ENCODE measurements around the gene BCL2L13. TPM values are rescaled to one million over a fixed set of nuclear protein-coding genes. Genes with fewer than 3 reads are reported as not detected.

BCL2L13 gene, protein sequence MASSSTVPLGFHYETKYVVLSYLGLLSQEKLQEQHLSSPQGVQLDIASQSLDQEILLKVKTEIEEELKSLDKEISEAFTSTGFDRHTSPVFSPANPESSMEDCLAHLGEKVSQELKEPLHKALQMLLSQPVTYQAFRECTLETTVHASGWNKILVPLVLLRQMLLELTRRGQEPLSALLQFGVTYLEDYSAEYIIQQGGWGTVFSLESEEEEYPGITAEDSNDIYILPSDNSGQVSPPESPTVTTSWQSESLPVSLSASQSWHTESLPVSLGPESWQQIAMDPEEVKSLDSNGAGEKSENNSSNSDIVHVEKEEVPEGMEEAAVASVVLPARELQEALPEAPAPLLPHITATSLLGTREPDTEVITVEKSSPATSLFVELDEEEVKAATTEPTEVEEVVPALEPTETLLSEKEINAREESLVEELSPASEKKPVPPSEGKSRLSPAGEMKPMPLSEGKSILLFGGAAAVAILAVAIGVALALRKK
- 47.5 TPM for polyA plus RNA-seq (ENCODE audit: insufficient read length)
- long read RNA-seq, donor 1, full-length matches to known transcripts, result 8 of 33 reads
- long read RNA-seq, donor 1, partial matches to known transcripts, result 25 of 33 reads
- long read RNA-seq, donor 1, other reads (novel, unspliced or antisense), result 0 of 33 reads
- long read RNA-seq, donor 2, full-length matches to known transcripts, result 6 of 6 reads
- long read RNA-seq, donor 2, partial matches to known transcripts, result 0 of 6 reads
- long read RNA-seq, donor 2, other reads (novel, unspliced or antisense), result 0 of 6 reads
- long read RNA-seq, donor 3, full-length matches to known transcripts, result 9 of 14 reads
- long read RNA-seq, donor 3, partial matches to known transcripts, result 5 of 14 reads
- long read RNA-seq, donor 3, other reads (novel, unspliced or antisense), result 0 of 14 reads
- long read RNA-seq, donor 4, partial matches to known transcripts, result 0 of 1 reads
- long read RNA-seq, donor 4, other reads (novel, unspliced or antisense), result 0 of 1 reads
- long read RNA-seq, donor 5, full-length matches to known transcripts, result 9 of 9 reads
- long read RNA-seq, donor 5, partial matches to known transcripts, result 0 of 9 reads
- long read RNA-seq, donor 5, other reads (novel, unspliced or antisense), result 0 of 9 reads
- long read RNA-seq, donor 6, full-length matches to known transcripts, result 6 of 31 reads
- long read RNA-seq, donor 6, partial matches to known transcripts, result 25 of 31 reads
- long read RNA-seq, donor 6, other reads (novel, unspliced or antisense), result 0 of 31 reads
- long read RNA-seq, donor 7, full-length matches to known transcripts, result 10 of 10 reads
- long read RNA-seq, donor 7, partial matches to known transcripts, result 0 of 10 reads
- long read RNA-seq, donor 7, other reads (novel, unspliced or antisense), result 0 of 10 reads
- long read RNA-seq, donor 8, full-length matches to known transcripts, result 4 of 9 reads
- long read RNA-seq, donor 8, partial matches to known transcripts, result 5 of 9 reads
- long read RNA-seq, donor 8, other reads (novel, unspliced or antisense), result 0 of 9 reads

DNA sequence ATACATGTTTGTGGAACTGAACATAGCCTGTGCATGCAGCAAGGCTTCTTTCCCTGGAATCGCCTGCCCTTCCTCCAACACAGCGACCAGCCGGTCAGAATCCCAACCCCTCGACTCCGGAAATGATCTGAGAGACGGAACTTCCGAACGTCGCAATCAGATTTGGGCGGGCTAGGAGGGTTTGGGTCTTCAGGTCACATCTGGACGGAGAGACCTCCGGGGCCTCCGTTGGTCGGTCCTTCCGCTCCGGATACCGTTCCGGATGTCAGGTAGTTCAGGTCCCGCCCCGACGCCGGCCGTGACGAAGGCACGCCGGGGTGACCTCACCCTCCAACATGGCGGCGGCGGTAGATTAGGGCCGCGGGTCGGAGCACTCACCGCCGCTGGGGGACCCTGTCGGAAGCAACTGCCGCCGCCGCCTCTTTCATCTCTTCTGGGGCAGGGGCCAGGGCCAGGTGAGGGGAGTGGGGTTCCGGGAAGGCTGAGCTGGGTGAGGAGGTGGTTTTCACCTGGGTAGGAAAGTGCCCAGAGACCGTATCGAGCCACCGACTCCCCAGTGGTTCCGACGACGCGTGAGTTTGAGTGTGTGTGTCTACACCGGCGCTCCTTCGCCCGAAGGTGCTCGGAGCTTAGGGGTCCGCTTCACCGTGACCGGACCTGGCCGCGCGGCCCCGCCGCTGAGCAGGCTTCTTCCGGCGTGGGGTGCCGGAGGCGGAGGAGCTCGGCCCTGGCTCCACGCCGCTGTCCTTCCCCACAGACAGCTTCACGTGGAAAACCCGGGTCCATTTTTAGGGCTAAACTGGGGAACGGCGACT lies at the start of gene BCL2L13:
BCL2L13 (plus strand) TSS at position 326 of the 815 bp plus-strand sequence. CDS start 16,955 bp downstream, outside the sequence.
- DNase-seq, result peak; percentile 91

DNA sequence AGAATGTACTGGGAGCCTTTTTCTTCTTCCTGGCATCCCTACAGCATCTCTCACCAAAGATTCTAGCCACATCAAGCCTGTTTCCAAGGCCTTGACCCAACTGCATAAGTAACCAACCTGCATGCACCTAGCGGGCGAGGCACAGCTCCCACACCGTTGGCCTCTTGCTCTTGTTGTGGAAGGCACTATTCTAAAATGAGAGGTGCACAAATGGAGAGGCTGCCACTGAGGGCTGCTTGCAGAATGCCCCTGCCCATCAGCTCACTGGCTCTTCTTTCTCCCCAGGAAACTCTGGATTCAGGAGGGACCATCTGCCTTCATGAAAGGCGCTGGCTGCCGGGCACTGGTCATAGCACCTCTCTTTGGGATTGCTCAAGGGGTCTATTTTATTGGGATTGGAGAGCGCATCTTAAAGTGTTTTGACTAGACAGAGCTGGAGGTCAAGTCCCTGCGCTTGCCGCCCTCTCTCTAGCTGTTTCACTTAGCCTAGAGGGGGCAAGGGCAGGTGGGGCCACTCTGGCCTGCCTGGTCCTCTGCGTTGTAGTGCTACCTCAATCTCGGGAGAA lies 48.7 kb upstream of the BCL2L13 start:
- no peak for DNase-seq

DNA sequence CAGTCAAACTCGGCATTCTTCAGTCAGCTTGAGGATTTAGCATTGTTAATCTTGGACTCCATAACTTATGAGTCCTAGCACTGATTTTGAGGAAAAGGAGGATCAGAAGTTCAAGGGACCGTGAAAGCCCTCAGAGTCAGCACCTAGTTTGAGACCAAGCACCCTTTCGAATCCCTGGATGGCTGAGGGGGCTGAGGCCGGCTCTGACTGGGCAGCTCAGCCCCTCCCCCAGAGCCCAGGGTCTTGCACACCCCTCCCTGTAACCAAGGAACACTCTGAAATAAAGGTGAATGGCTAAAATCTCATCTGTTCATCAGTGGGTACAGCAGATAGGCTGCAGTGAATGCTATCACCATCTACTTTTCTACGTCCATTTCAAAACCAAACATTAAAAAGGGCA lies 48.0 kb upstream of the BCL2L13 start:
- DNase-seq, result no peak

DNA sequence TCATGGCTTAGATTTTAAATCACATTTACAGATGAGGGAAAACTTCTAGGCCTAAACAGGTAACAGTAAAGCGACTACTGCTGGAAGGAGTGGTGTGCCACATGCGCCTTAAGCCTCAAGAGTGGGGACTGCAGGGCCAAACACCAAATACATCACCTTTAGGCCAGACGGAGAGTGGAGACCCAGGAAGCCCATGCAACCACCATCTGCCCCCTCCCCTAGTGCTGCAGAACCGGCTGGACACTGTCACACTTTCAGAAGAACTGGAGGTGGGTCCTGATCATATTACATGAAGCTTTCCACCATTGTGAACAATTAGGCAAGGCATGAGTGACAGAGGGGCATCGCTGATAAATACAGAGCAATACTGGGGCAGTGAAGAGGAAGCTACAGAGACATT lies 46.4 kb upstream of the BCL2L13 start:
- no peak for DNase-seq

DNA sequence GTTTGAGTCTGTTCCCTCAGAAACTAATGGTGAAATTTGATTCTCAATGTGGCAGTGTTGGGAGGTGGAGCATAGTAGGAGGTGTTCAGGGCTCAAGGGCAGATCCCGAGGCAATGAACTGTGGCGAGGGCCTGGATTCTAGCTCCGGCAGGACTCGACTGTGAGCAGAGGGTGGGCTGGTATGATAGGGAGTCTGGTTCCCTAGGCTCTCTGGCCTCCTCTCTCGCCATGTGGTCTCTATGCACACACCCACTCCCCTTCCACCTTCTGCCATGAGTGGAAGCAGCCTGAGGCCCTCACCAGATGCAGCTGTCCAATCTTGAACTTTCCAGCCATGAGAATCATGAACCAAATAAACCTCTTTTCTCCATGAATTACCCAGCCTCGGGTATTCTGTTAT lies 42.3 kb upstream of the BCL2L13 start:
- no peak for DNase-seq

DNA sequence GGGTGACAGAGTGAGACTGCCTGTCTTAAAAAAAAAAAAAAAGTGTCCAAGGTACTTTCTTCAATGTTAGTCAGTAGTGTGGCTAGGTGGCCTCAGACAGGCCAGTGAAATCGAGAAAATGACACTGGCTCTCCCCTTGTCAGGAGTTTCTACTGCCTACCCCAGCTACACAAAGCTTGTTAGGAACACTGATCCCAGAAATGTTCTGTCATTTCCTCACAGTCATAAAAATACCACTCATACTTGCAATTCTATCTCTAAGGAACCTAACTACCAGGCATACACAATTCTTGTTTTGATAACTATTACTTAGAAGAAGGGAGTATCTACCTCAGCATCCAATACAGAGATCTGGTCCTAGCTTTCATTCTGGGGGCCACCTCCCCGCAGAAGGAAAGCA lies 41.3 kb upstream of the BCL2L13 start:
- no peak for DNase-seq

DNA sequence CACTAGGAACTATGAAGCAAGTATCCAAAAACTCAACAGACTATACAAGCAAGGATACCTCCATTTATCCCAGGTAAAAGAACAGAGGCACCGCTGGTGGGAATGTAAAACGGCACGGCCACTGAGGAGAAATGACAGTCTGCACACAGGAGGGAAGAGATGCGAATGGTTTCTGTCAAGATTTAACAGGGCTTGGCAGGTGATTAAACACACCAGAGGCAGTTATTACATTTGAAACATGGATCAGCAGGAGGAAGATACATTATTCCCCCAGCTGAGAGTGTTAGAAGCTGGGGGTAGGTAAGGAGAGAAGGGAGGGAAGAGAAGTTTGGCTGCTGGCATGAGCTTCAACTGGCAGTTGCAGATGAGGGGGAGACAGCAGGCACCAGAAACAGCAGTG lies 40.2 kb upstream of the BCL2L13 start:
- DNase-seq, result no peak

DNA sequence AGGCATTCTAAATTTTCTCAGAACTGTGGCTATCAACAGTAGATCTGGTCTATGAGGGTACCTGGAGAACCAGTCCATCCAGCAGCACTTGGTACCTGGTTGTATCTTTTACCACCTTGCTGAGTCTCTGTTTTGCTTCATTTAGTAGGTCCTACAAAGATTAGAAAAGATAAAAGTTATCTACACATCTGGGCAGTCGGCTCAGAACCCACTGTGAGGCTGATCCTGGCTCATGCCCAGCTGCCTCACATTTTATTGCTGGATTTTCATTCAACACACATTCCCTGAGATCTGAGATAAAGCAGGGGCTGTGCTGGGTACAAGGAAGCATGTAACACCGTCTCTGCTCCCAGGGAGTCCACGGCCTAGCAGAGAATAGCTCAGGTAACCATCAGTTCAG lies 37.5 kb upstream of the BCL2L13 start:
- DNase-seq, result no peak

DNA sequence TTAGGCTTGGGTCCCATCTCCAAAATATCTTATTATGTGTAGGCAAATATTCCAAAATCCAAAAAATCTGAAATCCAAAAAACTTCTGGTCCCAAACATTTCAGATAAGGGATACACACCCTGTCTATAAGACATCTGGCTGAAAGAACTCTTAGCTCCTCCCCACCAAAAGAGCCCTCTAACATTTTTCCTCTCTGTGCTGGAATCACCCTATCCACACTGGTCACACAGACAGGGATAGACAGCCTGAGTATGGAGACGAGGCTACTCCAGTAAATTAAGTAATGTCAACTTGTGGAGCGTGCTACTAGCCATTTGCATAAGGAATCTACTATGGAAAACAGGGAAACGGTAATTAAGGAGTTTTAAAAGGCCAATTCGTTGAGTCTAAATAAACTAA lies 34.9 kb upstream of the BCL2L13 start:
- no peak for DNase-seq

DNA sequence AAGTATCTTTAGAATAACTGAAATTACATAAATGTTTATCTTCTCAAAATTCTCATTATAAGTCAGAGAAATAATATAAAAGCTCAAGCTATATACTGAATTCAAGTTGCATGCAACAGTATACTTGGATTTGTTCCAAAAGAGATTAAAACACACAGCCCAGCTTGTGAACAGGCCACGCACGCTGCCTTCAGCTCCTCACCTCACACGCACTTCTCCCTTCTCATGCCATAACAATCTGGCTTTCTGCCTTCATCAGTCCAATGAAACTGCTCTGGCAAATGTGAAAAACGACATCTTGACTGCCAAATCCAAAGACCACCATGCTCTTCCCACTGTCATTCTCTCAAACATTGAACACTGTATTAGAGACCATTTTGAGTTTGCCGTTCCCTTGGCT lies 32.1 kb upstream of the BCL2L13 start:
- no peak for DNase-seq

DNA sequence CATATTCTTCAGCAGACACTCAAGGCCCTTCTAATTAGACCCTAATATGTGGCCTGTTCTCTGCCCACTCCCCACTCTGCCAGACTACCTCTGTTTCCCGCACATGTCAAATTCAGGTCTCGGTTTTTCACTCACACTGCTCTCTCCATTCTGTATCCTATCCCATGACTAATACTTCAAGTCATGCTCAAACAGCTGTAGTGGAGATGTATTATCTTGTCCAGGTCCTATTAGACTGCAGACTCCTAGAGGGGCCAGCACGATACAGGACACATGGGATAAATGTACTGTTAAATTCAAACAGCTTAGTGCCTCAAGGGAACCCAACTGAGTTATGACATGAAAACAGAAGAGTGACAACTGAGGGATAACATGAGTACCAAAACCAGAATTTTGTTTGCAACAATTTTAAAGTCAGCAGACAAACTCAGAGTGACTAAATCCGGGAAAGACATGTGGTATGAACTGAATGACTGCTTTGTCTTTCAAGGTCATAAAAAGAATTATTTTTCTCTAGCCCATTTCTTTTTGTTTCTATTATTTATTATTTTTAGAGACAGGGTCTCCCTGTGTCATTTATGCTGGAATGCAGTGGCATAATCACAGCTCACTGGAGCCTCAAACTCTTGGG lies 30.6 kb upstream of the BCL2L13 start:
- DNase-seq, result no peak

DNA sequence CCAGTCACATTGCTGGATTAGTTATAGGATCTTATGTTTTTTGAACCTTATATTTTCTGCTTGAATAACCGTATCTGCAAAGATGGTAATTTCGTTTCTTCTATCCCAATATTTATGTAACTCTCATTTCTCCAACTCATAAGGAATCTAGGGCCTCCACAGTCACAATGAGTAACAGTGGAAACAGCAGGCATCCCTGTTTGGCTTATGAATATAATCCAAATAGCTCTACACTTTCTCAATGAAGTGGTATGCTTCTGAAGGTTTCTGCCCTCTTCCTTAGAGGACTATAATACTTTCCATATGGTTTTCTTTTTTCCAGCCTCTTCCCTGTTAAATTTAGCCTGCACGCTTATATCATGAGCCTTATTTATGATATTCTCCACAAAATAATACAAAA lies 26.5 kb upstream of the BCL2L13 start:
- DNase-seq, result no peak

DNA sequence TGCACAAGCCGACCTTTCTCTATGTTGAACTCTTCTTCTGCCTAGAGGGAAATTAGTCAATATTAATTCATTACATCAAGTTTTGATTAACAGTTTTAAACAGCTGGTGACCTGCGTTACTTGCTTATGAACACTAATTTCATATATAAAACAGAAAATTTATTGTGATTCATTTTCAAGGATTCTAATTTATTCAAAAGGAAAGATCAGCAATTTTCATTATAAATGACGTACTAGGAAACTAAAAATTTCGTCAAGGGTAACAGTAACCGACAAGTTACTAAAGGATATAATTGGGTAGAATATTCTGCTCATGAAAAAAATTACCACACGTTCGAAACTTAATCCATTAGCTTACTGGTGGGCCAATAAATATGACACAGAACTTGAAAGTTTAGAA lies 25.3 kb upstream of the BCL2L13 start:
- DNase-seq, result no peak

DNA sequence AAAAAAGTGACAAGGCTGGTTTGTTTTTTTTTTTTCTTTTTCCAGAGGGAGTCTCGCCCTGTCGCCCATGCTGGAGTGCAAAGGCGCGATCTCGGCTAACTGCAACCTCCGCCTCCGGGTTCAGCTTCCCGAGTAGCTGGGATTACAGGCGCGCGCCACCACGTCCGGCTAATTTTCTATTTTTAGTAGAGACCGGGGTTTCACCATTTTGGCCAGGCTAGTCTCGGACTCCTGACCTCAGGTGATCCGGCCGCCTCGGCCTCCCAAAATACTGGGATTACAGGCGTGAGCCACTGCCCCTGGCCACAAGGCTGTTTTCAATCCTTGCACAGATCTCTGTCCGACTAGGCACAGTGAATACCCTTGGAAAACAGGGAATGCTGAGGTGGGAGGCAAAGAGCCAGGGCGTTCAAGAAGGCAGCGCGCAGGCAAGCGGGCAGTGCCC lies 10.6 kb upstream of the BCL2L13 start:
- DNase-seq, result no peak

DNA sequence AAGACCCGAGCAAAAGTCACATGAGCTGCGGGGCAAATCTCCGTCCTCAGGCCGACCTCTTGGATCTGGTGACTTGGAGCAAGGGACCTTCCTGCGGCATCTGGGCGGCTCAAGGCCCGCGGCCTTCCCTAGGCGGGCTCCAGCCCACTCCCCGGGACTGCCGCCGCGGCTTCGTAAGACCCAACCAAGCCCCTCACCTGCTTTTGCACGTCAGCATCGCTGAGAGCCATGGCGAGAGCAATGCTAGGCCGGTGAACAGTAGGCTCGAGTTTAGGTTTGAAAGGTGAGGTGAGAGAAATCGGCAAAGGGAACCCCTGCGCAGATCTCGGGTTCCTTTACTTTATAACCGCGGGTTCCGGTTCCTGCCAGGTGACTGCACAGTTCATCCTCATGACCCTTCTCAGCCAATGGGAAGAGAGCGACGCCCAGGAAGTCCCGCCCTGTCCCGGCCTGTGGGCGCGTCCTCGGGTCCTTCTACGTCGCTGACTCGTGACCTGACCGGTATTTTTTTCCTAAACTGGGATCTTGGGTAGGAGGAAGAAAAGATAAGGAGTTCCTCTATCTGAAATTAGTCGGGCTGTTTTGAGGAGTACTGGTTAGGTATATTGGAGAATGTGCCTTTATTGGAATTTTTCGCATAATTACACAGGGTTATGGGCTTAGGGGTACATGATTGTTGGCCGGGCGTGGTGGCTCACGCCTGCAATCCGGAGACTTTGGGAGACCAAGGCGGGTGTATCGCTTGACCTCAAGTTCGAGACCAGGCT lies 10.0 kb upstream of the BCL2L13 start, which contains the start of gene ATP6V1E1:
ATP6V1E1 (minus strand) TSS at position 344 of the 767 bp plus-strand sequence; CDS start at position 230, 114 bp downstream.
- peak; percentile 97 for DNase-seq

DNA sequence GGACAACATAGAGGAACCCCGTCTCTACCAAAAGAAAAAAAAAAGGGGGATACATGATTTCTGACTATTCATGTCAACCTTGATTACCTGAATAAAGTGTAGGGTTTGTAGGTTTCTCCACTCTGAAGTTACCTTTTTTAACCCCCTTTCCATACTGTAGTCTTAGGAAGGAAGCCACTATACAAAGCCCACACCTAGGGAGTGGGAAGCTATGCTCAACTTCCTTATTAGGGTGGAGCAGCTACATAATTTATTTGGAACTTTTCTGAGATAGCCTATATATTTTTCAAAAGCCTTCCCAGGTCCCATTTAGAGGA lies 9.4 kb upstream of the BCL2L13 start:
- no peak for DNase-seq

DNA sequence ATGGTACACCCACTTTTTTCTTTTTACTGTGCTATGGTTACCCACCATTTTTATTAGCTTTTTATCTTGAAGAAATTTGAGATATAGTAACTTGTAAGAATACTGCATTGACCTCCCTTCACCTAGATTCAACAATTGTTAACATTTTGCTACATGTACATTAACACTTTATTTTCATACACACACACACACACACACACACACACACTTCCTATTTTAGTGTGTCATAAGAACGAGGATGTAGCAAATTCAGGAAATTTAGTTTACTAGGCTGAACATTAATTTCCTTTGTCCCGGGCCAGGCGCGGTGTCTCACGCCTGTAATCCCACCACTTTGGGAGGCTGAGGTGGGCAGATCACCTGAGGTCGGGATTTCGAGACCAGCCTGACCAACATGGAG lies 8.9 kb upstream of the BCL2L13 start:
- no peak for DNase-seq

DNA sequence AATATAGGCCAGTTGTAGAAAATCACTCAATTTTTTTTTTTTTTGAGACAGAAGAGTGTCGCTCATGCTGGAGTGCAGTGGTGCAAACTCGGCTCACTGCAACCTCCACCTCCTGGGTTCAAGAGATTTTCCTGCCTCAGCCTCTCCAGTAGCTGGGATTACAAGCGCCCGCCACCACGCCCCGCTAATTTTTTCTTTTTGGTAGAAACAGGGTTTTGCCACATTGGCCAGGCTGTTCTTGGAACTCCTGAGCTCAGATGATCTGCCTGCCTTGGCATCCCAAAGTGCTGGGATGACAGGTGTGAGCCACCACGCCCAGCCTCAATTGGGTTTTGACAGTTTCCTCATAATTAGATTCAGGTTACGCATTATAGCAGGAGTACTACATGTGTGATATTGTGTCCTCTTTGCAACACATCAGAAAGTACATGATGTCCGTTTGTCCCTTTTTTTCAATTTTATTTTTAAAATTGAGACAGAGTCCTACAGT lies 7.4 kb upstream of the BCL2L13 start:
- DNase-seq, result no peak

Data from left kidney (tissue), 8 donors.